ENCODE results near the gene AWAT2.
"Not testable (repeated sequence)": the region's sequence is repeated elsewhere in the genome, so short reads cannot be mapped to it uniquely, and the experiment has no call there.

The AWAT2 gene

GRCh38 chrX:70041993-70042392 lies 7.7 kb downstream of the AWAT2 start:
- DNase-seq (ENCODE audit: low read depth), result no peak

GRCh38 chrX:70039758-70040157 lies 10.0 kb downstream of the AWAT2 start:
- no peak for DNase-seq (ENCODE audit: low read depth)

- no peak for DNase-seq (ENCODE audit: low read depth)
Measured at GRCh38 chrX:70038951-70039350, 10.8 kb downstream of the AWAT2 start.

- DNase-seq (ENCODE audit: low read depth), result no peak
Measured at GRCh38 chrX:70038515-70038914, 11.2 kb downstream of the AWAT2 start.

- DNase-seq (ENCODE audit: low read depth), result no peak
Measured at GRCh38 chrX:70034646-70035045, 15.1 kb downstream of the AWAT2 start.

- DNase-seq (ENCODE audit: low read depth), result no peak
Measured at GRCh38 chrX:70033348-70034051, 16.2 kb downstream of the AWAT2 start.

- DNase-seq (ENCODE audit: low read depth), result no peak
Measured at GRCh38 chrX:70032792-70033191, 16.9 kb downstream of the AWAT2 start.

- DNase-seq (ENCODE audit: low read depth), result no peak
Measured at GRCh38 chrX:70030301-70030767, 19.4 kb downstream of the AWAT2 start.

- no peak for DNase-seq (ENCODE audit: low read depth)
Measured at GRCh38 chrX:70029863-70030262, 19.9 kb downstream of the AWAT2 start.

- no peak for DNase-seq (ENCODE audit: low read depth)
Measured at GRCh38 chrX:70026851-70027200, 22.9 kb downstream of the AWAT2 start.

GRCh38 chrX:70026112-70026850 lies 23.5 kb downstream of the AWAT2 start:
- DNase-seq (ENCODE audit: low read depth), result no peak

GRCh38 chrX:70025464-70025863 lies 24.3 kb downstream of the AWAT2 start:
- no peak for DNase-seq (ENCODE audit: low read depth)

- DNase-seq (ENCODE audit: low read depth), result no peak
Measured at GRCh38 chrX:70022616-70023015, 27.1 kb downstream of the AWAT2 start.

- no peak for DNase-seq (ENCODE audit: low read depth)
Measured at GRCh38 chrX:70016513-70016912, 33.2 kb downstream of the AWAT2 start.

- no peak for DNase-seq (ENCODE audit: low read depth)
Measured at GRCh38 chrX:70013466-70014381, 36.0 kb downstream of the AWAT2 start.

- DNase-seq (ENCODE audit: low read depth), result no peak
Measured at GRCh38 chrX:70012756-70013155, 37.0 kb downstream of the AWAT2 start.

GRCh38 chrX:70009970-70010369 lies 39.8 kb downstream of the AWAT2 start:
- DNase-seq (ENCODE audit: low read depth), result no peak

- DNase-seq (ENCODE audit: low read depth), result no peak
Measured at GRCh38 chrX:70009049-70009448, 40.7 kb downstream of the AWAT2 start.

GRCh38 chrX:70007946-70008345 lies 41.8 kb downstream of the AWAT2 start:
- DNase-seq (ENCODE audit: low read depth), result no peak

GRCh38 chrX:70001708-70002341 lies 47.9 kb downstream of the AWAT2 start:
- no peak for DNase-seq (ENCODE audit: low read depth)

- no peak for DNase-seq (ENCODE audit: low read depth)
Measured at GRCh38 chrX:70001269-70001668, 48.5 kb downstream of the AWAT2 start.

- not testable (repeated sequence) for DNase-seq (ENCODE audit: low read depth)
Measured at GRCh38 chrX:69998299-69998698, 51.4 kb downstream of the AWAT2 start.

All from T follicular helper cell (primary cell).